Kidney epithelial cell (primary cell): ENCODE data around the gene NECTIN1. TPM values are rescaled to one million over a fixed set of nuclear protein-coding genes. Genes with fewer than 3 reads are reported as not detected.

Source experiments
- DNase-seq: peaks from one replicate; pipeline ENCODE4 v3.0.0-alpha.2; 2010; ENCODE audit warnings: low read depth
- H3K27me3 ChIP-seq: 2 replicates; pipeline ENCODE4 v1.6.0; 2011; ENCODE audit warnings: low read length; ENCODE audit not compliant: control insufficient read depth, insufficient read depth
- H3K36me3 ChIP-seq: 2 replicates; pipeline ENCODE4 v1.5.1; 2011; ENCODE audit warnings: low read length; ENCODE audit not compliant: control insufficient read depth, insufficient read depth
- H3K4me3 ChIP-seq: 2 replicates; pipeline ENCODE4 v1.5.1; 2011; ENCODE audit warnings: low read depth, mild to moderate bottlenecking, control low read depth, low read length
- total RNA-seq: library from RNA; depleted of rRNA; stranded (reverse); fragments of >200 nt; gene quantifications from 2 replicates; pipeline ENCODE4 v1.2.3, GENCODE V29; 2015
- TF ChIP-seq, protein P1 (sequence below): IDR thresholded peaks from 2 replicates; pipeline ENCODE4 v1.5.1; 2011; ENCODE audit warnings: mild to moderate bottlenecking, moderate library complexity, low read length, control low read depth, inconsistent platforms; ENCODE audit not compliant: insufficient read depth, poor library complexity, severe bottlenecking

NECTIN1 gene
- total RNA-seq, 1 donor from 2014 or later, result 15.0 TPM

DNA sequence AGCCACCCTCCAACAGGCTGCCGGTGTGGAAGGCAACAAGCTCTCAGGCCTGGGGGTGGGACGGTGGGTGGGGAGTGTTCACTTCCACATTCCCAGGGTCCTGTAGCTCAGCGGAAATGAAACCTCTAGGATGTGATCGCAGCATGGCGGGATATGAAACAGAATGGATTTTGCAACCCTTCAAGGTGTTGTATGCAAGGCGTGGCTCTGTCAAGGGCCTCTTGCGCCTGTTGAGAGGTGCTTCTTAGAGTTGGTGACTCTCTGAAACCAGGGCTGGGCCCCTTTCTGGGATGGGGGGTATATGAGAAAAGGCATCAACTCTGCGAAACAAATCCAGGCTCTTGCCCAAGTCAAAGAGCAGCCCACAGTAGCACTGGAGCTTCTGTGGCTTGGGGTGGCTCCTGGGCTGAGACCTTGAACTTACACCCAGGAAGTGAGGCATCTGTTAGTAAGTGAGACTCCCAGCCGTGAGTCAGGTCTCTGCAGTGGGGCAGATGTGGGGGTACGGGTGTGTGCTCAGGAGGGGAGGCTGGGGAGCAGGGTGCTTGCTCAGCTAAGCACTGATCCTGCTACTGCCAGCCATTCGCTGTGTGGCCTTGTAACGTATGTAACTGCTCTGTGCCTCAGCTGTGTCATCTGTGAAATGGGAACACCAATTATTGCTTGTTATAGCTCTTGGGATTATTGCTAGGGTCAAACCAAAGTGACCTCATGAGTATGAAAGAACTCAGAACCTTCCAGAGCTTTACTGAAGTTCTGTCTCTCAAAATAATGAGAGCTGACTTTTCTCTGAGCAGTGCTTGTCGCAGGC is 28.3 kb downstream of the NECTIN1 start:
- H3K4me3 ChIP-seq, result no peak overlapping the region
- TF ChIP-seq, protein P1, sequence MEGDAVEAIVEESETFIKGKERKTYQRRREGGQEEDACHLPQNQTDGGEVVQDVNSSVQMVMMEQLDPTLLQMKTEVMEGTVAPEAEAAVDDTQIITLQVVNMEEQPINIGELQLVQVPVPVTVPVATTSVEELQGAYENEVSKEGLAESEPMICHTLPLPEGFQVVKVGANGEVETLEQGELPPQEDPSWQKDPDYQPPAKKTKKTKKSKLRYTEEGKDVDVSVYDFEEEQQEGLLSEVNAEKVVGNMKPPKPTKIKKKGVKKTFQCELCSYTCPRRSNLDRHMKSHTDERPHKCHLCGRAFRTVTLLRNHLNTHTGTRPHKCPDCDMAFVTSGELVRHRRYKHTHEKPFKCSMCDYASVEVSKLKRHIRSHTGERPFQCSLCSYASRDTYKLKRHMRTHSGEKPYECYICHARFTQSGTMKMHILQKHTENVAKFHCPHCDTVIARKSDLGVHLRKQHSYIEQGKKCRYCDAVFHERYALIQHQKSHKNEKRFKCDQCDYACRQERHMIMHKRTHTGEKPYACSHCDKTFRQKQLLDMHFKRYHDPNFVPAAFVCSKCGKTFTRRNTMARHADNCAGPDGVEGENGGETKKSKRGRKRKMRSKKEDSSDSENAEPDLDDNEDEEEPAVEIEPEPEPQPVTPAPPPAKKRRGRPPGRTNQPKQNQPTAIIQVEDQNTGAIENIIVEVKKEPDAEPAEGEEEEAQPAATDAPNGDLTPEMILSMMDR, result no peak
- H3K36me3 ChIP-seq, result no peaks in the 10 kb centered on the region
- H3K27me3 ChIP-seq, result no peaks in the 10 kb centered on the region
- DNase-seq, result no peak

DNA sequence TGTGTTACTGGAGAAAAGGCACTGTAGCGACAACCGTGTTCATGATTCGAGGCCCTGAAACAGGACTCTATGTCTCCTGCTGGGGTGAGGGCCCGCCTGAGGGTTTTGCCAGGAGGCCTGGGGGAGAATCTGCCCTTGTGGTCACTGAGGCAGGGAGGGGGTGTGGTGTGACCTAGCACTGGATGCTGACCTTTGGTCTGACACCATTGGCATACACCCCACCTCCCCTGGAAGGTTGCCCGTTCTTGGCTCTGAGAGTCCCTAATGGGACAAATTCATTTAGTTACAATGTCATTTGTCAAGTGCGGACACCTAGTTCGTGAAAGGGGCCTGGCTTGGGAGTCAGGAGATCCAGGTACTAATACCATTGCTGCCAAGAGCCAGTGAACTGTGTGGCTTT is 29.0 kb downstream of the NECTIN1 start:
- Histone ChIP-seq H3K36me3 (no peaks in the 10 kb centered on the region), H3K27me3 (no peaks in the 10 kb centered on the region), H3K4me3 (no peak overlapping the region)
- no peak for DNase-seq
- TF ChIP-seq, protein P1, result no peak

DNA sequence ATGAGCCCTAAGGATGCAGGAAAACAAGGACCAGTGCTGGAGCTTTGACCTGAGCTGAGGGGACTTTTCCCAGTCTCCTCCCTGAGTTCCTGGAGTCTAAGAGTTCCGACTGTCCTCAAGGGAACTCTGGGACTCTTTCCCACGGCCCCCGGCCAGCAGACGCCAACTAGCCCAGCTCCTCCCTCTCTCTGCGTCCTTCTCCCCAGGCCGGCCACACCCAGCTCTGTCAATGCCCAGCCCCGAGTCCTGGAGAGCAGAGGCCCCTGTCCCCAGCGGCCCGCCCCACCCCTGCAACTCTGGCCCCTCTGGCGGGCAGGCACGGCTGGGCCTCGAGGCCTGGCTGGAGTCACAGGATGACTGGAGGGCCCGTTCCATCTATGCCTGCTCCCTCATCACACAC is 29.8 kb downstream of the NECTIN1 start:
- TF ChIP-seq, protein P1, result no peak
- Histone ChIP-seq H3K36me3 (no peaks in the 10 kb centered on the region), H3K27me3 (no peaks in the 10 kb centered on the region), H3K4me3 (no peak overlapping the region)
- no peak for DNase-seq

DNA sequence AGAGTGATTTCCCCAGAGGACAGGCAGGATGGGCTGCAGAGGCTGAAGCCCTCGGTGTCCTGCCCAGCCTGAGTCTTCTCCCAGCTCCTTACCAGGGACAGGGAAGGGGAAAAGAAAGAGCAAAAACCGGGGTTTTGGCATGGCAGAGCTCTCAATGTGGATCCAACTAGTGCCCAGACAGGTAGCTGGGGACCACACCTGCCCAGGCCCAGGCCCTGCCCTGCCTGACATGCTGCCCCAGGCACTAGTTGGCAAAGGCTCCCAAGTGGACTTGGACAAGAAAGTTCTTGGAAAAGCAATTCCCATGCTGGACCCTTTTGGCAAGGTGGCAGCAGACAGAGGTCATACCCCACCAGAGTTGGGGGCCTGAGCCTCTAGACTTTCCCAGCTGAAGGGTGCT is 31.1 kb downstream of the NECTIN1 start:
- H3K4me3 ChIP-seq, result no peak overlapping the region
- TF ChIP-seq, protein P1, result no peak
- no peaks in the 10 kb centered on the region for H3K27me3 ChIP-seq
- no peaks in the 10 kb centered on the region for H3K36me3 ChIP-seq
- no peak for DNase-seq

DNA sequence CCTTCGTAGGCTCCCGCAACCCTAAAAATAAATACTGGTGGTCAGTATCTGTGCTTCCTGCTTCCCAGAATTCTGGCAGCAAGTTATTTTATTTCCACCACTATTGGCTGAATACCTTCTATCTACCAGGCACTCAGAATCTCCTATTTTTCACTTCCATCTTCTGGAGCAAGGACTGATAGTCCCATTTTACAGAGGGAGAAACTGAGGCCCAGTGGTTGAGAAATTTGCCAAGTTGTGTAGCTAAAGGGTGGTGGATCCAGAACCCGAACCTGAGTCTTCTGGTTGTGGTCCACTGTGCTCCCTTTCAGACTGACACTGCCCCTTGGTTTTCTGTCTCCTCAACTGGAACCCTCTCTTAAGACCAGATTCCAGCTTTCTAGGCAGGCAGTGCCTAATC is 31.6 kb downstream of the NECTIN1 start:
- no peaks in the 10 kb centered on the region for H3K27me3 ChIP-seq
- TF ChIP-seq, protein P1, result no peak
- DNase-seq, result no peak
- no peaks in the 10 kb centered on the region for H3K36me3 ChIP-seq
- no peak overlapping the region for H3K4me3 ChIP-seq
